ENCODE measurements around the gene ARHGAP15.

- TF ChIP-seq CTCF (conservative IDR thresholded peaks at IDR 0.05; ENCODE audit: low read length) (no peak), EZH2phosphoT487 (IDR thresholded peaks at IDR 0.05; ENCODE audit: borderline replicate concordance, low read depth, low read length) (no peak)
Observed at GRCh38 chr2:143192106-143192505, 62.9 kb downstream of the ARHGAP15 start.

All from OCI-LY7 (cell line).